HUES6 (cell line): ENCODE data around the gene UACA.

Experiments
- H3K27ac ChIP-seq: 2 replicates; pipeline ENCODE4 v1.7.0; 2013; ENCODE audit warnings: low read depth, mild to moderate bottlenecking, low read length, inconsistent platforms
- H3K27me3 ChIP-seq: 2 replicates; pipeline ENCODE4 v1.6.1; 2013; ENCODE audit warnings: low read length; ENCODE audit not compliant: control insufficient read depth, insufficient read depth
- H3K36me3 ChIP-seq: 2 replicates; pipeline ENCODE4 v1.6.1; 2013; ENCODE audit warnings: low read length; ENCODE audit not compliant: control insufficient read depth, insufficient read depth
- H3K4me1 ChIP-seq: 2 replicates; pipeline ENCODE4 v1.6.1; 2013; ENCODE audit warnings: low read length; ENCODE audit not compliant: control insufficient read depth, insufficient read depth
- H3K4me3 ChIP-seq: 2 replicates; pipeline ENCODE4 v1.5.1; 2013; ENCODE audit warnings: low read depth, low read length
- H3K9ac ChIP-seq: one replicate; pipeline ENCODE4 v1.6.1; 2013; ENCODE audit warnings: mild to moderate bottlenecking, low read length
- H3K9me3 ChIP-seq: 2 replicates; pipeline ENCODE4 v1.6.1; 2013; ENCODE audit warnings: low read depth, low read length; ENCODE audit not compliant: control insufficient read depth, insufficient read depth

The UACA gene

DNA sequence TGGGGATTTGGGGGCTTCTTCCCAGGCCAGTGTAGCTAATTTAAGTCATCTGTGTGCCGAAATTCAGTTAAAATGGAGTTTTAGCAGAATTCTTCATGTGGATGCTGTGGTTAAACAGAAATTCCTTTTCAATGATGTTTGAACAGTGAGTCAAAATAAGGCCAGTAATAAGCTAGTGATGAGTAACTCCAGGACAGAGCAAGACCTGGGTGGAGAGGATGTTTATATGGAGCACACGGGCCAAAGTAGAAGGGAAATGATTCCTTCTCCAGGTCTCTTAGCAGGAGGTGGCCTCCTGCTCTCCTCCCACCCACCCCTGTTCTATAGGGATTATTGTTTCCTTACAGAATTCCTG is 31.9 kb upstream of the UACA start:
- no peak overlapping the region for H3K27ac ChIP-seq
- no peaks in the 10 kb centered on the region for H3K36me3 ChIP-seq
- no peaks in the 10 kb centered on the region; the same call in 1 of the 2 replicates for H3K4me1 ChIP-seq
- H3K4me3 ChIP-seq = no peak overlapping the region
- no peaks in the 10 kb centered on the region for H3K9me3 ChIP-seq
- no peaks in the 10 kb centered on the region for H3K27me3 ChIP-seq
- no peak overlapping the region for H3K9ac ChIP-seq

DNA sequence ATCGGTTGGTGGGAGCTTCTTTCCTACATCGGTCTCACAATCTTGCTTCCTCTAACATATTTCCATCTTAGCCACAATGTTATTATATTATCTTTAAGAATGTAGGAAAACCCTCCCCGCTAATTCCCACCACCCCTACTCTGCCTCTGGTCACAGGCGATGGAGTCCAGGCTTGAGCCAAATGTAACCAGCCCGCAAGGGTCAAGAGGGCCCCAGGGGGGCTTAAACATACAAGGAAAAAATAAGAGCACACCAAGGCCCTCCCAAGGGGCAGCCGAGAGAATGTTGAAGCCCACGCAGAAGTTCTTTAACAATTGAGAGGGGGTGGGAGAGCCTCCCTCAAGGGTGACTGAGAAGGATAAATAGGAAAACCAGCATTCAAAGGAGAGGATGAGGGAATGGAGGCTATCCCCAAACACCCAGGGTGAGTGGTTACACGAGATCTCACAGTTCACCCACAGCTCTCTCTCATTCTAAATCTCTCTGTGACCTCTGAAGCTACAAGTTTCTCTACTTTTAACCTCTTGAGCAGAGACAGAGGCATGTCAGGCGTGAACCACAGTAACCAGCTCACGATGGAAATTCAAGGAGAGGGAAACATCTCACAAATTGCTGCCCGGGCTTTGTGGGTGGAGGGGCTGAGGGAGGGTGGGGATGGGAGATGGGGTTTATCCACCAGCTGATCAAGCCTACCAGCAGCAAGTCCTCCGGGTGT is 31.4 kb upstream of the UACA start:
- no peak overlapping the region for H3K4me3 ChIP-seq
- H3K9ac ChIP-seq = no peak overlapping the region
- no peaks in the 10 kb centered on the region for H3K27me3 ChIP-seq
- H3K36me3 ChIP-seq = no peaks in the 10 kb centered on the region
- H3K9me3 ChIP-seq = no peaks in the 10 kb centered on the region
- no peaks in the 10 kb centered on the region; the same call in 1 of the 2 replicates for H3K4me1 ChIP-seq
- no peak overlapping the region for H3K27ac ChIP-seq

DNA sequence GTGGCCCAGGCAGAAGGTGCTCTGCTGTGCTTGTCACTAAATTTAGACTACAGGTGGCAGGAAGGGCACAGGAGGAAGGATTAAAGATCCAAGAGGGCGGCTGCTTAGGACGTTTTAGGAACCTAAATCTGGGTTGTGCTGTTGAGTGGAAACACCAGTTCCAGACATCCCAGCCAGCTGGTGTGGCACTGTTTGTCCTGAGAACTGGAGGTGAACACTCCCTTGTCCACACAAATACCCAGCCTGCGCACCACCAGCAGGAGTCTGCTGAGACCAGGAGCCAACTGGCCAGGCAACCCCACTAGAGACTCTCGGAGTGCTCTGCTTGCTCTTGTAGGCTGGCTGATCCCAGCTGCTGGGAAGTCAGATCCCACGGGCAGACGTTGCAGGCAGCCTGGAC is 30.3 kb upstream of the UACA start:
- no peaks in the 10 kb centered on the region for H3K27me3 ChIP-seq
- no peaks in the 10 kb centered on the region for H3K9me3 ChIP-seq
- H3K4me1 ChIP-seq = peaks cover 4% of the 10 kb centered on the region; the same call in 1 of the 2 replicates
- H3K27ac ChIP-seq = no peak overlapping the region
- no peaks in the 10 kb centered on the region for H3K36me3 ChIP-seq
- no peak overlapping the region for H3K9ac ChIP-seq
- no peak overlapping the region for H3K4me3 ChIP-seq

DNA sequence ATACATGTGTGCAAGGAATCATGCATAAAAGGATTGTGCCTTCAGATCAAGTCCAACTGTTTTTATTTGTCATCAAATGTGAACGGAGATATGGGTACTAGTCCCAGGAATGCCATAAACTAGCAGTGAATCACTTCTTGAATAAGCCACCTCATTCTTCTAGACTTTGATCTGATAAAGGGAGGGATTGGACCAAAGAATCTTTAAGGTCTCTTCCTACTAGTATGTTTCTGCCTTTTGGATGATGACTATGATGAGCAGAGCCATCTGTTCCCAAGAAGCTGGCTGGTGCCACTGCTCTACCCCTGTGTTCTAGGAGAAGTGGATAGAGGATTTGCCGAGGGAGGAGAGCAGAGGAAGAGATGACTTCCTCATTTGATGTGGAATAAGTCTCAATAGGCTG is 28.8 kb upstream of the UACA start:
- H3K4me3 ChIP-seq = no peak overlapping the region
- no peaks in the 10 kb centered on the region for H3K27me3 ChIP-seq
- H3K36me3 ChIP-seq = no peaks in the 10 kb centered on the region
- H3K4me1 ChIP-seq = peaks cover 4% of the 10 kb centered on the region; the same call in 1 of the 2 replicates
- no peak overlapping the region for H3K9ac ChIP-seq
- no peaks in the 10 kb centered on the region for H3K9me3 ChIP-seq
- H3K27ac ChIP-seq = no peak overlapping the region

DNA sequence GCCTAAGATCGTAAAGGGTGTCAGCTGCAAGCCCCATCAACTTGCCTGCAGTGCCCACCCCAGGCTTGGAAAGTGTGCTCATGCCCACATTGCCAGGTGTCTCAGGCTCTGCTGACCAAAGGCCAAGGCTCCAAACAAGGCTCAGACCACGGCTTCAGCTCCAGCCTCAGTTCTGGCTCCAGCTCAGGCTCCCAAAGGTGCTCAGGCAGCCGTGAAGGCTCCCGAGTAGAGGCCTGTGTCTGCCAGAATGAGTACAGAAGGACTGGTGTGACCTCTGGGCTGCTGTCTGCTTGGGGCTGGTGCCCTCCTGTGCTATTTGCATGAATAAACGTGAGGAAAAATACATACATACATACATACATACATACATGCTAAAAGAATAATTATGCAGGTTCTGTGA is 27.9 kb upstream of the UACA start:
- Histone ChIP-seq H3K9ac (no peak overlapping the region), H3K4me3 (no peak overlapping the region), H3K27ac (no peak overlapping the region), H3K9me3 (no peaks in the 10 kb centered on the region), H3K4me1 (peaks cover 4% of the 10 kb centered on the region; the same call in 1 of the 2 replicates), H3K36me3 (no peaks in the 10 kb centered on the region), H3K27me3 (no peaks in the 10 kb centered on the region)

DNA sequence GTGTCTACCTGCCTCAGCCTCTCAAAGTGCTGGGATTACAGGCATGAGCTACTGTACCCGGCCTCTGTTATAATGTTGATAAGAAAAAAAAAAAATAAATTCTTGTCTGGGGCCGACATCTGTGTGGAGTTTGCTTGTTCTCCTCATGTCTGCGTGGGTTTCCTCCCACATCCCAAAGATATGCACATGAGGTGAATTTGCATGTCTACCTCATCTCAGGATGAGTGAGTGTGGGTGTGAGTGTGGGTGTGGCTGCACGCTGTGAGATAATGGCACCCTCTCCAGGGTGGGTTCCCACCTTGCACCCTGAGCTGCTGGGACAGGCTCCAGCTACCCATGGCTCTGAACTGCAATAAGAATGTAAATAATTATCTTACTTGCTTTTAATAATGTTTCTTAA is 25.9 kb upstream of the UACA start:
- H3K36me3 ChIP-seq = no peaks in the 10 kb centered on the region
- no peaks in the 10 kb centered on the region for H3K27me3 ChIP-seq
- H3K9ac ChIP-seq = no peak overlapping the region
- no peak overlapping the region for H3K4me3 ChIP-seq
- no peak overlapping the region for H3K27ac ChIP-seq
- no peaks in the 10 kb centered on the region for H3K9me3 ChIP-seq
- peaks cover 4% of the 10 kb centered on the region; the same call in 1 of the 2 replicates for H3K4me1 ChIP-seq

DNA sequence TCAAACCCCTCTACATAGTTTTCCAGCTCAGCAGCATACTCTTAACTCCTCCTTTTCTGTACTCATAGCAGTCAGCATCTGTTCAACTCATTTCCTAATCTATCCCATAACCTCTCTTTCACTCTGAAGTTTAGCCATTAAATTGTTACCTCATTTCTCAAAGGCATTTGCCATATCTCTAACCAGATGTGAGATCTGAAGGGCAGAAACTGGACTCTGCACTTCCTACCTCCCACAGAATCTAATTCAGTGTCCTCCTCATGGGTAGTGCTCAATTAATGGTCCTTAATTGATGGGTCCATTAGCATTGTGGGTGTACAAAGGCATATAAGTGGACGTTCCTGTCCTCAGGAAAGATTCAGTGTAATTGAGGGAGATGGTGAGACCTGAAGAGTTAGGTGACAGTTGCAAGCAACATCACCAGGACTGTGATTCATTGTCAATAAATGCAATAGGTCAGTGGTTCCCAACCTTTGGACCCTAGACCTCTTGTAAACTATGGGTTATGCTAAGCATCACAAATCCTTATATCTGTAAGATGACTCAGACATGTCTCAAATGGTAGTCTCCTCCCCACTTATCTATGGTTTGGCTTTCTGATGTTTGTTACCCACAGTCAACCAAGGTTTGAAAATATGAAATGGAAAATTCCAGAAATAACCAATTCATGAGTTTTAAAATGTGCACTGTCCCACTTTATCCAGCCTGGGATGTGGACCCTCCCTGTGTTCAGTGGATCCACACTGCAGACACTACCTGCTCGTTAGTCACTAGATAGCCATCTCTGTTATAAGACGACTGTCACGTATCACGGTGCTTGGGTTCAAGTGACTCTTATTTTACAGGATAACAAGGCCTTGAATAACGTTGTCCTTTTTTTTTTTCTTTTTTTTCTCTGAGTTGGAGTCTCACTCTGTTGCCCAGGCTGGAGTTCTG is 25.0 kb upstream of the UACA start:
- peaks cover 4% of the 10 kb centered on the region; the same call in 1 of the 2 replicates for H3K4me1 ChIP-seq
- H3K27ac ChIP-seq = no peak overlapping the region
- H3K9me3 ChIP-seq = no peaks in the 10 kb centered on the region

DNA sequence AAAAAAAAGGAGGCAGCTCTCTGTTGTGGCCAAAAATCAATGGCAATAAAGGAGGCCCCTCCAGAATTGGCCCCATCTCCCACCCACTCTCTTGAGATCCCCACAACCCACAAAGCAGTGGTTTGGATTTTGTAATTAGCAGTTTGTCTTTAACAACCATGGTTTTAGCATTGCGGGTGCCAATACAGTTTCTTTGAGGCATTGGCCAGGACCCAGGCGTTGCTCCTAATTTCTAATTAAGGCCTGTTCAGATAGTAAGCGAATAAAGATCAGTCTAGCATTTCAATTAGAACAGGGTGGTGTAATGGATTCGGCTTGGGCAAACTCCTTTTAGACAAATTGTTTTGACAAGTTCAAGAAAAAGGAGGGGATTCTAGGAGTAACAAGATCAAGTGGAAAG is 23.6 kb upstream of the UACA start:
- Histone ChIP-seq H3K27ac (no peak overlapping the region), H3K9me3 (no peaks in the 10 kb centered on the region), H3K36me3 (no peaks in the 10 kb centered on the region), H3K4me1 (peaks cover 4% of the 10 kb centered on the region; the same call in 1 of the 2 replicates), H3K9ac (no peak overlapping the region), H3K4me3 (no peak overlapping the region), H3K27me3 (no peaks in the 10 kb centered on the region)

More for the DNA sequence above, 25.0 kb upstream of the UACA start:
- no peak overlapping the region for H3K4me3 ChIP-seq
- no peaks in the 10 kb centered on the region for H3K27me3 ChIP-seq
- no peaks in the 10 kb centered on the region for H3K36me3 ChIP-seq
- H3K9ac ChIP-seq = no peak overlapping the region

DNA sequence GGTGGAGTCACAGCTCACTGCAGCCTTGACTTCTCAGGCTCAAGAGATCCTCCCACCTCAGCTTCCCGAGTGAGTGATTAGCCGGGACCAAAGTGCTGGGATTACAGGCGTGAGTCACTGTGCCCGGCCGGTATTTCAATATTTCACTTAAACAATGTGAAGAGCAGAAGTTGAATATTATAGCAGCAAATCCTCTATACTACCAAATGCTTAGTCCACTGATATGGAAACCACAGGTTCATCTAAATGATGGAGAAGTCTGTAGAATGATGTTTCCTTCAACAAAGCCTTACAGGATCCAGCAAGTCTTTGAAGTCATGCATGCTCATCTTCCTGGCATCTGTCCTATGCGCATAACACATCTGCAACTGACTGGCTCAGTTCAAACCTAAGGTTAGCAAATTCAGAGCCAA is 20.3 kb upstream of the UACA start:
- H3K36me3 ChIP-seq = no peaks in the 10 kb centered on the region
- H3K4me3 ChIP-seq = no peak overlapping the region
- no peak overlapping the region for H3K9ac ChIP-seq
- no peaks in the 10 kb centered on the region for H3K9me3 ChIP-seq
- no peak overlapping the region for H3K27ac ChIP-seq
- H3K4me1 ChIP-seq = peaks cover 5% of the 10 kb centered on the region; the same call in 1 of the 2 replicates
- H3K27me3 ChIP-seq = no peaks in the 10 kb centered on the region

DNA sequence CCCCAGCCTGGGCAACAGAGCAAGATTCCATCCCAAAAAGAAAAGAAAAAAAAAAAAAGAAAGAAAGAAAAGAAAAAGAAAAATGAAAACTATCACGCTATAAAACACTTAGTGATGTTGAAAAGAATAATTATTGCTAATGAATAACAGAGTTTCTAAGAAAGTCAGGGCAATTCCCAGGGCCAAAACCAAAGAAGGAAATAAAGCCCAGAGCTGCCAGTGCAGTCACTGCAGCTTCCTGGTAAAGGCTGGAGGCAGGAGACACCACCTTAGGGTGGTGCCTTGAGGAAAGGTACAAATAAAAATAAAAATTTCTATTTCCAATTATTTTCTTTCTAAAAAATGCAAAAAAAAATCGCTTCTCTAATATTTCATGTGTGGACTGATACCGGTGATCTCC is 19.7 kb upstream of the UACA start:
- H3K4me3 ChIP-seq = no peak overlapping the region
- H3K4me1 ChIP-seq = peaks cover 5% of the 10 kb centered on the region; the same call in 1 of the 2 replicates
- H3K36me3 ChIP-seq = no peaks in the 10 kb centered on the region
- no peak overlapping the region for H3K9ac ChIP-seq
- no peak overlapping the region for H3K27ac ChIP-seq
- H3K27me3 ChIP-seq = no peaks in the 10 kb centered on the region
- H3K9me3 ChIP-seq = no peaks in the 10 kb centered on the region

DNA sequence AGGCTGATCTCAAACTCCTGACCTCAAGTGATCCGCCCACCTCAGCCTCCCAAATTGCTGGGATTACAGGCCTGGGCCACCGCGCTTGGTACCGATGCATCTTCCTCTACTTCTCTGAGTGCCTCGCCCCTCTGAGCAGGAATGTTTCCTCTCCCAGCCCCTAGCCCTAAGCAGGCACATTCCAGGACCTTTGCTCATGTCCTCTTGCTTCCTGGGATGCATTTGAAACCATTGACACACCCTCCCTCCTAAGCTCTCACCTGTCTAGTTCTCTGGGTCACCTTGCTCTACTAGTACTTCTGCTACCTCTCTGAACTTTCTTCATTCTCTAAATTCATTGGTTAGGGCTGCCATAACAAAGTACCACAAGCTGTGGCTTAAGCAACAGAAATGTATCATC is 17.9 kb upstream of the UACA start:
- Histone ChIP-seq H3K9ac (no peak overlapping the region), H3K27ac (no peak overlapping the region), H3K4me1 (peaks cover 5% of the 10 kb centered on the region; the same call in 1 of the 2 replicates)

More for the DNA sequence above, 17.9 kb upstream of the UACA start:
- H3K9me3 ChIP-seq = no peaks in the 10 kb centered on the region
- H3K4me3 ChIP-seq = no peak overlapping the region
- no peaks in the 10 kb centered on the region for H3K36me3 ChIP-seq
- no peaks in the 10 kb centered on the region for H3K27me3 ChIP-seq
